HG02623 (cell line): Measurements from ENCODE around the gene SLC4A7.
"Not testable (repeated sequence)": the region's sequence is repeated elsewhere in the genome, so short reads cannot be mapped to it uniquely, and the experiment has no call there.

Experiments
- ATAC-seq: cut with Tn5 transposase; IDR thresholded peaks from one replicate; pipeline ENCODE4 v1.9.1; 2021; ENCODE audit warnings: moderate library complexity; ENCODE audit not compliant: unreplicated experiment

The SLC4A7 gene

DNA sequence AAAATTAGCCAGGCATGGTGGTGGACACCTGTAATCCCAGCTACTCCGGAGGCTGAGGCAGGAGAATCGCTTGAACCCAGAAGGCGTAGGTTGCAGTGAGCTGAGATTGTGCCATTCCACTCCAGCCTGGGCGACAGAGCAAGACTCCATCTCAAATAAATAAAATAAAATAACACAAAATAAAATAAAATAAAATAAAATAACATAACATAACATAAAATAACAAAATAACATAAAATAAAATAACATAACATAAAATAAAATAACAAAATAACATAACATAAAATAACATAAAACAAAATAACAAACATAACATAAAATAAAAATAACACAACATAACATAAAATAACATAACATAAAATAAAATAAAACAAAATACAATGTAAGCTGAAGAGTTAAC is 45.8 kb downstream of the SLC4A7 start:
- not testable (repeated sequence) for ATAC-seq

DNA sequence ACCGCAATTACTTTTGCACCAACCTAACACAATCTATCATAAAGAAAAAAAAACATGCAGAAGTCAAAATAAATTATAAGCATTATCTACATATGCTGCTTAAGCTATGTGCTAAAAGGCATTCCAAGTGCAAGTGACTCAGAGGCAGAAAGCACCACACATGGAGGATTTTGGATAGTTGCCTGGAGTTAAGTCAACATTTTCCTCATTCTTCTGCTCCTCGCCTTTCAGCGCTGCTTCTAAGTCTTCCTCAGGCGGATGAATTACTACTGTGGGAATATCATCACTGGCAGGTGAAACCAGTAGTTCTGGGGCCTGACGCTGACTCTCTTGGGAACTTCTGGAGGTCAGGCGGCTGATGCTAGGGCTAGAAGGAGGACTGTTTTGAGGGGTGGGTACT is 53.1 kb downstream of the SLC4A7 start:
- ATAC-seq: no peak

GRCh38 chr3:27429909-27430308 is 54.3 kb downstream of the SLC4A7 start:
- ATAC-seq: no peak

- ATAC-seq: no peak
Observed at GRCh38 chr3:27428446-27428845, 55.7 kb downstream of the SLC4A7 start.

DNA sequence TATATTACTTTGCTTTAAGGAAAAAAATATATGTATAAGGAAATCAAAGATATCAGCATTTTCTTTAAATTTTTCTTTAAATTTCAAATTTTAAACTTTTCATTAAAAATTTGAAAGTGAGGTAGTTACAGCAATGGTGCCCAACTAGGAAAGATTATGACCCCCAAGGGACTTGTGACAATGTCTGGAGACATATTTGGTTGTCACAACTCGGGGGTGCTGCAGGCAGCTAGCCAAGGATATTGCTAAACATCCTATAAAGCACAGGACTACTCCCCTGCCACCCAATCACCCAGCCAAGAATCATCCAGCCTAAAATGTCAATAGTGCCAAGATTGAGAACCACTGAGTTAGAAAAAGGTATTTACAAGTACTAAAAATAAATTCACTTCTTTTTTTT is 57.3 kb downstream of the SLC4A7 start:
- ATAC-seq: no peak

- no peak for ATAC-seq
Observed at GRCh38 chr3:27425896-27426565, 58.2 kb downstream of the SLC4A7 start.

DNA sequence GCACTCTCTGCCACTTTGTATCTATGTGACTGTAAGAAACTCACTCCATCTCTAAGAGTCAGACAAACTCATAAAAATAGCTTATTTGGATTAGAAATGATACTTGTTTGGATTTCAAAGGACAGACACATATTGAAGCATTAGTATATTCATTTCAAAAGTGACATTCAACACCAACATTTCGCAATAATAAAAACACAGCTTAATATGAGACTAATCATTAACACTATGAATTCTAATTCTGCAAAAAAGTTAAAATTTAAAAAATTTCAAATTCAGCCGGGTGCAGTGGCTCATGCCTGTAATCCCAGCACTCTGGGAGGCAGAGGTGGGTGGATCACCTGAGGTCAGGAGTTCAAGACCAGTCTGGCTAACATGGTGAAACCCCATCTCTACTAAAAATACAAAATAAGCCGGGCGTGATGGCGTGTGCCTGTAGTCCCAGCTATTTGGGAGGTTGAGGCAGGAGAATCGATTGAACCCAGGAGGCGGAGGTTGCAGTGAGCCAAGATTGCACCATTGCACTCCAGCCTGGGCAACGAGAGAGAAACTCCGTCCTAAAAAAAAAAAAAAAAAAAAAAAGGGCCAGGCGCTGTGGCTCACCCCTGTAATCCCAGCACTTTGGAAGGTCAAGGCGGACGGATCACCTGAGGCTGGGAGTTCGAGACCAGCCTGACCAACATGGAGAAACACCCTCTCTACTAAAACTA is 59.2 kb downstream of the SLC4A7 start:
- not testable (repeated sequence) for ATAC-seq

GRCh38 chr3:27423463-27423862 is 60.7 kb downstream of the SLC4A7 start:
- no peak for ATAC-seq

DNA sequence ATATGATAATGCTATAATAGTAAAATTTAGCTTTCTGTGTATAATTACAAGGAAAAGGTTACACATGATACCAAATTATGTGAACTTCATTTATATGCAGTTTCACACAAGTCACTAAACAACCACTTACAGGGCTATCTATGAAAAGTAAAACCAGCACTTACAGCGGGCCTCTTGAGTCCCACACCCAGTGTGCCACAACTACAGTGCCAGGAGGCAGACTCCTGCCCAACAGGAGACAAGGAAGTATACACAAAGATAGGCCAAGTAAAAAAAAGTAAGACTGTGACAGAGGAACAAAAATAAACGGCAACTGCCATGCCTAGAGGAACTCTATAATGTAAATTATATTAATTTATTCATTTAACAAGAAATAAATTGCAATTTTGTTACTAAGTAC is 61.6 kb downstream of the SLC4A7 start:
- no peak for ATAC-seq

DNA sequence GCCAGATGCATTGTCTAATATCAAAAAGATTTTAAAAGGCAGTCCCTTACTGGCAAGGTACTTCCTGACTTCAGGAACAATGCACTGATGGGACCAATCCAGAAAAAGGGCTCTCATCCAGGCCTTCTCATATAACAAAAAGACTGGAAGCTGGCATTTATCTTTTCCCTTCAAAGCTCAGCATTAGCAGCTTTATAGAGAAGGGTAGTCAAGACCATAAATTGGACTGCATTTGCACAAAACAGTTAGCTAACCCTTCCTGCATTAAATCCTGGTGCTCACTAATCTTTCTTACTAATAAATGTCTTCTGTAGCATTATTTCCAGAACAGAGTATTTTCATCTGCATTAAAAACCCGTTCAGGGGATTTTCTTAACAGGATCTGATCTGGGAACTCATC is 69.0 kb downstream of the SLC4A7 start:
- no peak for ATAC-seq

DNA sequence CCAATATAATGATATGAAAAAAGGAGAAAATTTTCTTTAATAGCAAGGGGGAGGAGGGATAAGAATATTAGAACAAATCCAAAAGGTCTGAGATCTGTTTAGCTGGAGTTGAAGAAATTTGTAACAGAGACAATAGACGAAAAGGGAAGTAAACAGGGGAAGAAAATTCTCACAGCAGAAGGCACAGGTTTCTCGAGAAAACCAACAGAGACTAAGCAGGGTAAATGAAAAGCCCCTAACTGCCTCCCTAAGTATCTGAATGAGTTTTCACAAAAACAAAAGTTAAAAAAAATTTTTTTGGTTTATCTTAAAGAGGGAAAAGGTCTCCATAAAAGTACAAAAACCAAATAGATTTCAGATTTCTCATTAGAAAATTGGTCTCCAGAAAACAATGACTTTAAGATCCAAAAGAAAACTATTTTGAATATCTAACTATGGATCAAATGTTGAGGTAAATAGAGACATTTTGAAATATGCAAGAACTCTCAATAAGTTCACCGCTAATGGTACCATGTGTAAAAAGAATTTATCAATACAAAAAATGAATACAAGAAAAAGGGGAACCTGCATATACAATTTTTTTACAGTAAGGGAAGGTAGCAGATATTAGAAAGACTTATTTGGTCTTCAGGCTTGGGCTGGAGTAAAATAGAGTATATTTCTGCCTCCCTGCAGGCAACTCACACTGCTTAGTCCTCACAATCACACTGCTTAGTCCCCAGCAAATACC is 91.1 kb downstream of the SLC4A7 start:
- peak; percentile 77 for ATAC-seq

DNA sequence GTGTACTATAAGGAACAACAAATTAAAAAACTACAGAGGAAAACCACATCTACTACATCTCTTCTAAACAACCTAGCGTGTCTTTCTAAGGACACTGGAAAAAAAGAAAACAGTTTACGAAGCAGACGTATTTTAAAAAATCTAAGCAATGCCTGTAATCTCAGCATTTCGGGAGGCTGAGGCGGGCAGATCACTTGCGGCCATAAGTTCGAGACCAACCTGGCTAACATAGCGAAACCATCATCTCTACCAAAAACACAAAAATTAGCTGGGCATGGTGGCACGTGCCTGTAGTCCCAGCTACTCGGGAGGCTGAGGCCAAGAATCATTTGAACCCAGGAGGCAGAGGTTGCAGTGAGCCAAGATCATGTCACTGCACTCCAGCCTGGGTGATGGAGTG is 91.8 kb downstream of the SLC4A7 start:
- ATAC-seq: not testable (repeated sequence)

DNA sequence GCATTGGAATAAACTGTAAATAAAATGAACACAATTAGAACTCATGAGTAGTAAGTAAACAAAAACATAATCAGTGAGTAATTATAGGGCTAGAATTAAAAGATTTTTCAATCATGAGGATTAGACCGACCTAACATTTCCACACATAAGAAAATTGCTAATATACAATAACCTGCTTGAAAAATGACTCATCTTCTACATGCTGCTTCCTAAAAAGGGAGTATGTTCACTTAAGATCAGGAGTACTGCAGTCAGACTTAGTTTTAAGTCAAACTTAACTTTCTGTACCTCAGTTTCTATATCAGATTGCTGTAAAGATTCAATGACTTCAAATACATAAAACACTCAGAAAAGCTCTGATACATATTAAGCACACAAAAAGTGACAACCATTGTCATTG is 92.4 kb downstream of the SLC4A7 start:
- ATAC-seq: no peak

- ATAC-seq: no peak
Observed at GRCh38 chr3:27387625-27388024, 96.6 kb downstream of the SLC4A7 start.

GRCh38 chr3:27385504-27385903 is 98.7 kb downstream of the SLC4A7 start:
- no peak for ATAC-seq

DNA sequence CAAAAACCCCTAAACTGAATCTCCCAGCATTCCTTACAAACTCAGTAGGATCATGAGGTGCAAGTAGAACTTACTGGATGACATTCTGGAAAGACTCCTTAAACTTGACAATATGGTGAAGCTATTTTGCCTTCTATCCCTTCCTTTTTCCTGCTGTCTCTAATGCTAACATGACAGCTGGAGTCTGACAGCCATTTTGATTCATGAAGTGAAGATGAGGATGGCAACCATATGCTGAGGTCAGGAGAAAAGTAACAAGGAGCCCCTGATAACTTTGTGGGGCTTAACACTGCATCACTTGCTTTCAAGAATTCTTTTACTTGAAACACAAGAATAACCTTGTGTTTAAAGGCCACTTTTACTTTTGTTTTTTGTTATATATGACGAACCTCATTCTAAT is 100.0 kb downstream of the SLC4A7 start:
- no peak for ATAC-seq

DNA sequence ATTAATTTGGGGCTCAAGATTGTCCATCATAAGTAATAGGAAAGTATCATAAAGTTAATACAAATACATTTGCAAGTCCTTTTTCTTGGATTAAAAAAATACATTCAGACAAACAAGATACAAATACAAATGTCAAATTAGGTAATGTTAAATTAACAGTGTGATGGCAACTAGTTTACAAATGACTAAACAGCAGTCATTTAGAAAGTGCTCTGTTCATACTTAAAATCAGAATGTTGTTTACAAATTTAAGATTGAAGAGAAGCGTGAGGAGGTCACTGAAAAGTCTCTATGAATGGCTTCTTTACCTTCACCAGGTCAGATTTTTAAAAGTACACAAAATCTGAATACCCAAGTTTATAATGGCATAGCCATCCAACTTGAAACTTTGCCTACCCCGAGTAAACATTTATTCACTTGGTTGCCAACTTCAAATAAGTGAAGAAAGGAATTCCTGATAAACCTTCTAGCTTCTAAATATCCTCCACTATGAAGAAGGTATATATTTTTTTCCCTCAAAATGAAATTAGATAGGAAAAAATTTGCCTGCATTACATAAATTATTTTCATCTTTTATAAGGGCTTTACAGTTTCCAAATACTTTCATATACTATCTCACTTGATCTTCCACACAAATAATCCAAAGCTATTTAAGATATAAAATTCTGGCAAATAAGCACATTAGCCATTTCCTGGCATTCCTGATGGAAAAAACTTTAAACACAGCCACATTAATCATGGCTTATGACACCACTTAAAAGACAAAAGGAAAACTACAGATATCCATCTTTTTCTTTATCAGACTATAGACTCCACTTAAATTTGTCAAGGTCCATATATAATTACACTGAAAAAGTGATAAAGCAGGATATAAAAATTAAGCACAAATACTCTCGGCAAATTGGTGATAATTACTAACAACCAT is 103.5 kb downstream of the SLC4A7 start:
- ATAC-seq: no peak

DNA sequence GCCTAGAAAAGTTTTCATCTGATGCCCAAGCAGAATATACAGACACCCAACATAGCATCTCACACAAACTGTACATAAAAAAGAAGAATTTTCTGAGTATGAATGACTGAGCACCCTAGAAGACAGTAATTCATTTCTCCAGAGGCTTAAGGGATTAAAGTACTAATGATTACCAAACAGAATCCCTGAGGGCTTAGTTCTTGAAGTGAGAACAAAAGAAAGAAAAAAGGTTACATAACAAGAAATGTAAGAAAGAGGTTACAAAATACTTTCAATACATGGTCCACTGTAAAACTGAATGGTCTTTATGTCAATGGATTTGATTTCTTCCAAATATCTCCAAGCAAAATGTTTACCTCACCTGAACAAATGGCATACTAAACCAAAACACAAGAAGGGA is 105.9 kb downstream of the SLC4A7 start:
- no peak for ATAC-seq

GRCh38 chr3:27376109-27376772 is 107.9 kb downstream of the SLC4A7 start:
- ATAC-seq: no peak

- peak; percentile 100 for ATAC-seq
Observed at GRCh38 chr3:27368831-27369607, 115.2 kb downstream of the SLC4A7 start, which contains the start of gene NEK10. Gene NEK10, minus strand, starts transcription at chr3:27369383. Its CDS starts 16,501 bp downstream, at chr3:27352882.
